DOHH2 (cell line): ENCODE measurements around the gene TSPAN5.

Experiments
- CTCF ChIP-seq: fragments of 200-600 bp; sonication (generic); IDR thresholded peaks from one replicate; pipeline ENCODE4 v1.5.1; 2014; ENCODE audit warnings: antibody characterized with exemption, mild to moderate bottlenecking, low read depth, low read length; ENCODE audit not compliant: poor library complexity, severe bottlenecking
- EZH2phosphoT487 ChIP-seq: fragments of 200-600 bp; sonication (generic); IDR thresholded peaks from 2 replicates; pipeline ENCODE4 v1.6.1; 2017; ENCODE audit warnings: borderline replicate concordance, mild to moderate bottlenecking, antibody characterized with exemption, low read length, moderate library complexity, mixed read lengths

- TF ChIP-seq CTCF (no peak), EZH2phosphoT487 (no peak)
Measured at GRCh38 chr4:98614662-98615061, 43.7 kb downstream of the TSPAN5 start.
